ENCODE results near the gene HECW1.

DNA sequence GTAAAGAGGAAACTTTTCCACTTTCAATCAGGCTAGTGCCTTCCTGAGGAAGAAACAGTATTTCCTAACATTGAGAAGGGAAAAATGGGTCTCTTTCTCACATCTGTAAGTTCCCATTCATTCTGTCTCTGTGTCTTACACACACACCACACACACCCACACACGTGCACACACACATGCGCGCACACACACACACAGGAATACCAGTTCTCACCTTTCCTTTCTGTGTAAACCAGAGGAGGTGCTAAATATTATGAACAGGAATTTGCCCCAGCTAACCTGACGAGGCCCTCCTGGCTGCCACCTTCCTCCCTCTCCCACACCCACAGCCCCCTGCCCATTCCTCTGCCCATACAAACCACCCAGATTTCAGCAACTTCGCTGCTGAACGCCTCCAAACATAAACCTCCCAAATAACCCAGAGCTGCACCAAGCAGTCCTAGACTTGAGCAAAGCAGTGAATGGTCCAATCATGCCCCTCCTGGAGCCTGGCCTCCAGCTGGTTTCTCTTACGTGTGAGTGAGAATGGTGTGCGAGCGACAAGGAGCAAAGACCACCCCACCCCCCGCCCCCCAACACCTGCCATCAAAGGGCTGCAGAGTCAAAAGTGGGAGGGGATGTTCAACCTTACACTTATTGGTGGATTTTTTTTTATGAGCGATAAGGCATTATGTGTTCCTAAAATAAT lies 190.5 kb downstream of the HECW1 start:
- TF ChIP-seq REST (IDR thresholded peaks at IDR 0.05; ENCODE audit: insufficient read depth in 1 of 2, low read depth in 2 of 2, low read length in 2 of 2) (no peak), POLR2AphosphoS5 (IDR thresholded peaks at IDR 0.05; ENCODE audit: low read depth, low read length) (no peak)
